ENCODE results near the gene KCNH6.

KCNH6 gene

GRCh38 chr17:63503341-63503705 lies 19.8 kb upstream of the KCNH6 start:
- Histone ChIP-seq H3K56ac (ENCODE audit: low read length) (no peak overlapping the region), H3K79me1 (ENCODE audit: low read length) (no peaks in the 10 kb centered on the region), H3K4ac (ENCODE audit: low read depth, low read length) (no peak overlapping the region), H4K5ac (ENCODE audit: low read length) (no peak overlapping the region), H3K4me1 (ENCODE audit: control insufficient read depth, low read depth, low read length) (no peaks in the 10 kb centered on the region), H3K36me3 (ENCODE audit: control insufficient read depth, insufficient read depth, low read length) (no peaks in the 10 kb centered on the region), H3K23ac (ENCODE audit: low read length) (no peak overlapping the region), H2AK5ac (ENCODE audit: low read length) (no peak overlapping the region), H4K8ac (ENCODE audit: low read depth, low read length) (no peak overlapping the region), H2BK5ac (ENCODE audit: low read length) (no peak overlapping the region), H3K27ac (ENCODE audit: low read depth, low read length) (no peak overlapping the region), H3K18ac (ENCODE audit: low read length) (no peak overlapping the region), H3K4me3 (ENCODE audit: low read length) (no peak overlapping the region), H3K27me3 (ENCODE audit: insufficient read depth, low read length, poor library complexity) (no peaks in the 10 kb centered on the region), H2BK120ac (ENCODE audit: low read depth, low read length) (no peak overlapping the region), H2BK15ac (replicated peaks; ENCODE audit: low read depth) (no peak overlapping the region), H3K9ac (ENCODE audit: low read length) (no peak overlapping the region), H3K4me2 (ENCODE audit: low read length) (no peak overlapping the region), H3K79me2 (ENCODE audit: control insufficient read depth, insufficient read depth, low read length) (no peaks in the 10 kb centered on the region)
- WGBS (ENCODE audit: extremely low coverage, insufficient coverage, low lambda C conversion rate) = no CpG with 5 or more reads among the region's 8 CpGs
- DNase-seq = no peak

GRCh38 chr17:63504261-63504660 lies 18.9 kb upstream of the KCNH6 start:
- no peak overlapping the region for H3K23ac ChIP-seq (ENCODE audit: low read length)
- no peak overlapping the region for H3K27ac ChIP-seq (ENCODE audit: low read depth, low read length)
- DNase-seq = no peak
- H3K4ac ChIP-seq (ENCODE audit: low read depth, low read length) = no peak overlapping the region
- no peak overlapping the region for H2BK15ac ChIP-seq (replicated peaks; ENCODE audit: low read depth)
- no peak overlapping the region for H4K5ac ChIP-seq (ENCODE audit: low read length)
- H3K56ac ChIP-seq (ENCODE audit: low read length) = no peak overlapping the region
- H2BK120ac ChIP-seq (ENCODE audit: low read depth, low read length) = no peak overlapping the region
- H3K79me2 ChIP-seq (ENCODE audit: control insufficient read depth, insufficient read depth, low read length) = no peaks in the 10 kb centered on the region
- no peaks in the 10 kb centered on the region for H3K79me1 ChIP-seq (ENCODE audit: low read length)
- no peaks in the 10 kb centered on the region for H3K36me3 ChIP-seq (ENCODE audit: control insufficient read depth, insufficient read depth, low read length)
- no peak overlapping the region for H3K9ac ChIP-seq (ENCODE audit: low read length)
- no peak overlapping the region for H3K4me2 ChIP-seq (ENCODE audit: low read length)
- no peak overlapping the region for H3K4me3 ChIP-seq (ENCODE audit: low read length)
- no peak overlapping the region for H4K8ac ChIP-seq (ENCODE audit: low read depth, low read length)
- no peak overlapping the region for H2AK5ac ChIP-seq (ENCODE audit: low read length)
- H3K4me1 ChIP-seq (ENCODE audit: control insufficient read depth, low read depth, low read length) = no peaks in the 10 kb centered on the region
- H3K18ac ChIP-seq (ENCODE audit: low read length) = no peak overlapping the region
- no peak overlapping the region for H2BK5ac ChIP-seq (ENCODE audit: low read length)
- H3K27me3 ChIP-seq (ENCODE audit: insufficient read depth, low read length, poor library complexity) = no peaks in the 10 kb centered on the region

GRCh38 chr17:63505341-63505740 lies 17.8 kb upstream of the KCNH6 start:
- no peak for DNase-seq
- no peak overlapping the region for H3K9ac ChIP-seq (ENCODE audit: low read length)
- no peak overlapping the region for H3K56ac ChIP-seq (ENCODE audit: low read length)
- WGBS (ENCODE audit: extremely low coverage, insufficient coverage, low lambda C conversion rate) = no CpG with 5 or more reads among the region's 9 CpGs
- no peak overlapping the region for H3K23ac ChIP-seq (ENCODE audit: low read length)
- no peak overlapping the region for H3K4me3 ChIP-seq (ENCODE audit: low read length)
- no peaks in the 10 kb centered on the region for H3K4me1 ChIP-seq (ENCODE audit: control insufficient read depth, low read depth, low read length)
- H2BK15ac ChIP-seq (replicated peaks; ENCODE audit: low read depth) = no peak overlapping the region
- H3K36me3 ChIP-seq (ENCODE audit: control insufficient read depth, insufficient read depth, low read length) = no peaks in the 10 kb centered on the region
- no peak overlapping the region for H2BK5ac ChIP-seq (ENCODE audit: low read length)
- H2AK5ac ChIP-seq (ENCODE audit: low read length) = no peak overlapping the region
- H4K8ac ChIP-seq (ENCODE audit: low read depth, low read length) = no peak overlapping the region
- H3K79me2 ChIP-seq (ENCODE audit: control insufficient read depth, insufficient read depth, low read length) = no peaks in the 10 kb centered on the region
- no peaks in the 10 kb centered on the region for H3K27me3 ChIP-seq (ENCODE audit: insufficient read depth, low read length, poor library complexity)
- no peak overlapping the region for H3K4ac ChIP-seq (ENCODE audit: low read depth, low read length)
- H4K5ac ChIP-seq (ENCODE audit: low read length) = no peak overlapping the region
- no peak overlapping the region for H3K18ac ChIP-seq (ENCODE audit: low read length)
- H3K4me2 ChIP-seq (ENCODE audit: low read length) = no peak overlapping the region
- no peak overlapping the region for H2BK120ac ChIP-seq (ENCODE audit: low read depth, low read length)
- no peaks in the 10 kb centered on the region for H3K79me1 ChIP-seq (ENCODE audit: low read length)
- no peak overlapping the region for H3K27ac ChIP-seq (ENCODE audit: low read depth, low read length)

- Histone ChIP-seq H4K5ac (ENCODE audit: low read length) (no peak overlapping the region), H2BK15ac (replicated peaks; ENCODE audit: low read depth) (no peak overlapping the region), H3K9ac (ENCODE audit: low read length) (no peak overlapping the region), H3K4me3 (ENCODE audit: low read length) (no peak overlapping the region), H4K8ac (ENCODE audit: low read depth, low read length) (no peak overlapping the region), H2BK5ac (ENCODE audit: low read length) (no peak overlapping the region), H3K56ac (ENCODE audit: low read length) (no peak overlapping the region), H3K4ac (ENCODE audit: low read depth, low read length) (no peak overlapping the region), H3K23ac (ENCODE audit: low read length) (no peak overlapping the region), H3K36me3 (ENCODE audit: control insufficient read depth, insufficient read depth, low read length) (no peaks in the 10 kb centered on the region), H3K18ac (ENCODE audit: low read length) (no peak overlapping the region), H3K4me2 (ENCODE audit: low read length) (no peak overlapping the region), H2BK120ac (ENCODE audit: low read depth, low read length) (no peak overlapping the region), H3K79me1 (ENCODE audit: low read length) (no peaks in the 10 kb centered on the region), H3K79me2 (ENCODE audit: control insufficient read depth, insufficient read depth, low read length) (no peaks in the 10 kb centered on the region), H3K27ac (ENCODE audit: low read depth, low read length) (no peak overlapping the region), H2AK5ac (ENCODE audit: low read length) (no peak overlapping the region), H3K27me3 (ENCODE audit: insufficient read depth, low read length, poor library complexity) (no peaks in the 10 kb centered on the region), H3K4me1 (ENCODE audit: control insufficient read depth, low read depth, low read length) (no peaks in the 10 kb centered on the region)
- no peak for DNase-seq
- WGBS (ENCODE audit: extremely low coverage, insufficient coverage, low lambda C conversion rate) = no CpG with 5 or more reads among the region's 3 CpGs
Observed at GRCh38 chr17:63506627-63507026, 16.5 kb upstream of the KCNH6 start.

DNA sequence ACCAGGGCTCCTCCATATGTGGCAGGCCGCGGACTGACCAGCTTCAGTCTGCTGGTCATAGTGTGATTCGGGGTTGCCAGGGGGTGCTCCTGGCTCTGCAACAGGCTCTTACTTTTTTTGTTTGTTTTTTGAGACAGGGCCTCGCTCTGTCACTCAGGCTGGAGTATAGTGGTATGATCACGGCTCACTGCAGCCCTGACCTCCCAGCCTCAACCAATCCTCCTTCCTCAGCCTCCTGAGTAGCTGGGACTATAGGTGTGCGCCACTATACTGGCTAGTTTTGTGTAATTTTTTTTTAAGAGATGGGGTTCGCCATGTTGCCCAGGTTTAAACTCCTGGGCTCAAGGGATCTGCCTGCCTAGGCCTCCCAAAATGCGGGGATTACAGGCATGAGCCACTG lies 11.8 kb upstream of the KCNH6 start:
- Histone ChIP-seq H4K5ac (ENCODE audit: low read length) (no peak overlapping the region), H3K4me2 (ENCODE audit: low read length) (no peak overlapping the region), H3K4ac (ENCODE audit: low read depth, low read length) (no peak overlapping the region), H3K18ac (ENCODE audit: low read length) (no peak overlapping the region), H2AK5ac (ENCODE audit: low read length) (no peak overlapping the region), H2BK5ac (ENCODE audit: low read length) (no peak overlapping the region), H3K56ac (ENCODE audit: low read length) (no peak overlapping the region), H3K4me1 (ENCODE audit: control insufficient read depth, low read depth, low read length) (no peaks in the 10 kb centered on the region), H2BK120ac (ENCODE audit: low read depth, low read length) (no peak overlapping the region), H3K4me3 (ENCODE audit: low read length) (no peak overlapping the region), H4K8ac (ENCODE audit: low read depth, low read length) (no peak overlapping the region), H3K79me2 (ENCODE audit: control insufficient read depth, insufficient read depth, low read length) (no peaks in the 10 kb centered on the region), H3K23ac (ENCODE audit: low read length) (no peak overlapping the region), H2BK15ac (replicated peaks; ENCODE audit: low read depth) (no peak overlapping the region), H3K79me1 (ENCODE audit: low read length) (no peaks in the 10 kb centered on the region), H3K36me3 (ENCODE audit: control insufficient read depth, insufficient read depth, low read length) (no peaks in the 10 kb centered on the region), H3K27me3 (ENCODE audit: insufficient read depth, low read length, poor library complexity) (no peaks in the 10 kb centered on the region), H3K9ac (ENCODE audit: low read length) (no peak overlapping the region), H3K27ac (ENCODE audit: low read depth, low read length) (no peak overlapping the region)
- DNase-seq = no peak
- no CpG with 5 or more reads among the region's 8 CpGs for WGBS (ENCODE audit: extremely low coverage, insufficient coverage, low lambda C conversion rate)

DNA sequence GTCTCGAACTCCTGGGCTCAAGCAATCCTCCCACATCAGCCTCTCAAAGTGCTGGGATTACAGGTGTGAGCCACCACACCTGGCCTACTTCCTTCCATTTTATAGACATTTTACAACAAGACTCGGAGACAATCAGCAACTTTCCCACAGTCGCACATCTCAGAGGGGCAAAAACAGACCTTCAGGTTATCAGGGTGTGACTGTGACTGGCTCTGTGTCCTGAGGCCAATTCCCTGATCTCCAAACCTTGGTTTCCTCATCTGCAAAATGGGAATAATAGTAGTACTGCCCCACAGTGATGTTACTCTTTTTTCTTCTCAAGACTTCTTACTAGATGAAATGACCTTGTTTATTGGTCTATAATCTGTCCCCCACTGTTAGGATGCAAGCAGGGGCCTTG lies 10.8 kb upstream of the KCNH6 start:
- no peaks in the 10 kb centered on the region for H3K79me2 ChIP-seq (ENCODE audit: control insufficient read depth, insufficient read depth, low read length)
- no peak overlapping the region for H3K23ac ChIP-seq (ENCODE audit: low read length)
- no peak overlapping the region for H3K18ac ChIP-seq (ENCODE audit: low read length)
- H3K56ac ChIP-seq (ENCODE audit: low read length) = no peak overlapping the region
- no peak overlapping the region for H4K5ac ChIP-seq (ENCODE audit: low read length)
- no peaks in the 10 kb centered on the region for H3K79me1 ChIP-seq (ENCODE audit: low read length)
- no peak overlapping the region for H3K4ac ChIP-seq (ENCODE audit: low read depth, low read length)
- no peak for DNase-seq
- no CpG with 5 or more reads among the region's 3 CpGs for WGBS (ENCODE audit: extremely low coverage, insufficient coverage, low lambda C conversion rate)
- no peaks in the 10 kb centered on the region for H3K36me3 ChIP-seq (ENCODE audit: control insufficient read depth, insufficient read depth, low read length)
- H2AK5ac ChIP-seq (ENCODE audit: low read length) = no peak overlapping the region
- H2BK15ac ChIP-seq (replicated peaks; ENCODE audit: low read depth) = no peak overlapping the region
- H3K27ac ChIP-seq (ENCODE audit: low read depth, low read length) = no peak overlapping the region
- H3K4me3 ChIP-seq (ENCODE audit: low read length) = no peak overlapping the region
- no peak overlapping the region for H2BK120ac ChIP-seq (ENCODE audit: low read depth, low read length)
- no peaks in the 10 kb centered on the region for H3K4me1 ChIP-seq (ENCODE audit: control insufficient read depth, low read depth, low read length)
- no peak overlapping the region for H4K8ac ChIP-seq (ENCODE audit: low read depth, low read length)
- H2BK5ac ChIP-seq (ENCODE audit: low read length) = no peak overlapping the region
- H3K27me3 ChIP-seq (ENCODE audit: insufficient read depth, low read length, poor library complexity) = no peaks in the 10 kb centered on the region
- no peak overlapping the region for H3K4me2 ChIP-seq (ENCODE audit: low read length)
- no peak overlapping the region for H3K9ac ChIP-seq (ENCODE audit: low read length)
